ENCODE results near the gene CIDEB. TPM values are rescaled to one million over a fixed set of nuclear protein-coding genes. Genes with fewer than 3 reads are reported as not detected.

CIDEB gene
- total and polyA plus RNA-seq, 2 donors from 2014 or later, result 22.4 to 49.7 TPM

- intact Hi-C loops (cut with DNase I), result no loop called here
- no peaks in the 10 kb centered on the region for H3K27me3 ChIP-seq (ENCODE audit: control insufficient read depth, insufficient read depth, low read length)
- H3K27ac ChIP-seq (ENCODE audit: low read depth in 2 of 2, low read length in 2 of 2), result no peak overlapping the region
- FAIRE-seq (no peak), DNase-seq (no peak)
- H3K9me3 ChIP-seq (ENCODE audit: control insufficient read depth in 2 of 3, insufficient read depth in 1 of 3, low read length in 3 of 3), result no peaks in the 10 kb centered on the region
- no peaks in the 10 kb centered on the region for H3K4me1 ChIP-seq (ENCODE audit: control insufficient read depth in 2 of 3, insufficient read depth in 2 of 3, low read depth in 1 of 3, low read length in 3 of 3)
- H3K36me3 ChIP-seq (ENCODE audit: control insufficient read depth in 2 of 3, insufficient read depth in 3 of 3, low read length in 3 of 3), result peaks cover 0 to 3% (median 3%) of the 10 kb centered on the region in 3 donors
- TF ChIP-seq CTCF (IDR thresholded peaks at IDR 0.05; ENCODE audit: borderline replicate concordance, extremely low read depth, insufficient read depth), result no peak
- H3K4me3 ChIP-seq (ENCODE audit: low read length in 3 of 3), result no peak overlapping the region
- no peak overlapping the region for H3K9ac ChIP-seq (ENCODE audit: low read length in 3 of 3)
These were observed 23.2 kb downstream of the CIDEB start for GRCh38 chr14:24284501-24285035.

GRCh38 chr14:24283796-24284460 is 23.8 kb downstream of the CIDEB start:
- FAIRE-seq (no peak), DNase-seq (no peak)
- Histone ChIP-seq H3K4me3 (ENCODE audit: low read length in 3 of 3) (no peak overlapping the region), H3K27me3 (ENCODE audit: control insufficient read depth, insufficient read depth, low read length) (no peaks in the 10 kb centered on the region), H3K4me1 (ENCODE audit: control insufficient read depth in 2 of 3, insufficient read depth in 2 of 3, low read depth in 1 of 3, low read length in 3 of 3) (peaks cover 0 to 3% (median 0%) of the 10 kb centered on the region in 3 donors), H3K36me3 (ENCODE audit: control insufficient read depth in 2 of 3, insufficient read depth in 3 of 3, low read length in 3 of 3) (no peaks in the 10 kb centered on the region), H3K27ac (ENCODE audit: low read depth in 2 of 2, low read length in 2 of 2) (no peak overlapping the region), H3K9me3 (ENCODE audit: control insufficient read depth in 2 of 3, insufficient read depth in 1 of 3, low read length in 3 of 3) (no peaks in the 10 kb centered on the region), H3K9ac (ENCODE audit: low read length in 3 of 3) (no peak overlapping the region)
- intact Hi-C loops (cut with DNase I), result no loop called here
- TF ChIP-seq CTCF (IDR thresholded peaks at IDR 0.05; ENCODE audit: borderline replicate concordance, extremely low read depth, insufficient read depth), result no peak

- Histone ChIP-seq H3K9ac (ENCODE audit: low read length in 3 of 3) (no peak overlapping the region), H3K4me3 (ENCODE audit: low read length in 3 of 3) (no peak overlapping the region), H3K36me3 (ENCODE audit: control insufficient read depth in 2 of 3, insufficient read depth in 3 of 3, low read length in 3 of 3) (no peaks in the 10 kb centered on the region), H3K9me3 (ENCODE audit: control insufficient read depth in 2 of 3, insufficient read depth in 1 of 3, low read length in 3 of 3) (no peaks in the 10 kb centered on the region), H3K27me3 (ENCODE audit: control insufficient read depth, insufficient read depth, low read length) (no peaks in the 10 kb centered on the region), H3K27ac (ENCODE audit: low read depth in 2 of 2, low read length in 2 of 2) (no peak overlapping the region), H3K4me1 (ENCODE audit: control insufficient read depth in 2 of 3, insufficient read depth in 2 of 3, low read depth in 1 of 3, low read length in 3 of 3) (peaks cover 0 to 3% (median 0%) of the 10 kb centered on the region in 3 donors)
- no peak for DNase-seq
- TF ChIP-seq CTCF (IDR thresholded peaks at IDR 0.05; ENCODE audit: borderline replicate concordance, extremely low read depth, insufficient read depth), result no peak
- intact Hi-C loops (cut with DNase I), result no loop called here
- no peak for FAIRE-seq
These were observed 25.0 kb downstream of the CIDEB start for GRCh38 chr14:24282736-24283135.

Measured in kidney (tissue), 14 donors.